ENCODE measurements around the gene MRPL27.
"Not testable (repeated sequence)": the region's sequence is repeated elsewhere in the genome, so short reads cannot be mapped to it uniquely, and the experiment has no call there.

MRPL27 gene

DNA sequence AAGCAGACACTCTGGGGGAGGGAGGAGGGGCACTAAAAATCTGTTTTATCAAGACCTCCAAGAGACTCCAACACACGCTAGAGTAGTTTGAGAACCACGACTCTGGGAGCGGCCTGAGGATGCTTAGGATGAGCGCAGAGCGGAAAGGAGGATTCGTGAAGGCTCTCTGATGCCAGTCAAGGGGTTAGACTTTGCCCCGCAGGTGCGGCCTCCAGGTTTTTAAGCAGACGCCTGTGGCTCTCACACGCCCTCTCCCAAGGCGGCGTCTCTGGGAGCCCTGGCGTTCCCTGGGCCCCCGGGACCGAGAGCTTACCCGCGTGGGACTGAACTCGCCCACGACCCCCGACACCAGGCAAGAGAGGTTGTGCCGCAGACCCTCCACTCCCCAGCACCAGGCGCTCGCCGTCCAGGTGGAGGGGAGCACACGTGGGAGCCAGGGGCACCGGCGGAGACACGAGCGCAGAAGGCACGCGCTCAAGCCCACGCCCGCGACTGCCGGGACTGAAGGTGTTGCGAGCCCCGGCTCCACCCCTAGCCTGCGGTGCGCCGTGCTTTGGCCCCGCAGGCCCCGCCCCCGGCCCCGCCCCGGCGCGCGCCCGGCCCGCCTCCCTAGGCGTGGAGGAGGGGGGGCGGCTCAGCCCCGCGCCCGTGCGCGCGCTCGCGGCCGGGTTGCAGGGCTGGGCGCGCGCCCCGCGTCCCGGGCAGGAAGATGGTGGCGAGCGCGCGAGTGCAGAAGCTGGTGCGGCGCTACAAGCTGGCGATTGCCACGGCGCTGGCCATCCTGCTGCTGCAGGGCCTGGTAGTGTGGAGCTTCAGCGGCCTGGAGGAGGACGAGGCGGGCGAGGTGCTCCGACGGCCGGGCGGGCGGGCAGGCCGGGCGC lies 27.3 kb downstream of the MRPL27 start, which contains the start of gene XYLT2:
TSS of gene XYLT2 (plus strand) at position 695 of the 881 bp plus-strand sequence. CDS start at position 710, 15 bp downstream.
- peak; percentile 85 for DNase-seq (ENCODE audit: low read depth)

DNA sequence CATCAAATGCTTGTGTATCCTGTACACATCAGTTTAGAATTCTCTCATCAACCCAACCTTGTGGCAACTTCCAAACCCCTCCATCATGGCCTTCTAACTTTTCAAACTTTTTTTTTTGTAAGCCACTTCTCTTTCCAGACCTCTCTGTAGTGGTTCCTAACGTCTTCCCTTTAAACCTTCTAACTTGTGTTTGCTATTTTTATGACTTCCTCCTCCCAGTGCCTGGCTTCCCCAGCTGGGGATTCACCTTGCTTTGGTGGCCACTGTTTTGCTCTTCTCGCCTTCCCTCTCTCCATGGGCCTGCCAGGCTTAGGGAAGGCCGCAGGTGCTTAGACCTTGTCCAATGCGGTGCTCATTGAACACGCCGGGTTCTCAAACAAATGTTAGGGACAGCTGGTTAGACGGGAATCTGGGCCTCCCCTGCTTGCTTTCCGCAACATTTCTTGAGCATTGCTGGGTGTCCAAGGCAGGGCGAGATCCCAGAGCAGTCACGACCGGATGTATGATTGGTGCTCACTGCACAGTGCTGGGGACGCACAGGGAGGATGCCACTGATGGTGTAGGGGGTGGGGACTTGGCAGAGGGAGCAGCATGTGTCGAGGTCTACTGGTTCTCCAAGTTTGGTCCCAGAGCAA lies 28.1 kb downstream of the MRPL27 start:
- DNase-seq (ENCODE audit: low read depth): no peak

DNA sequence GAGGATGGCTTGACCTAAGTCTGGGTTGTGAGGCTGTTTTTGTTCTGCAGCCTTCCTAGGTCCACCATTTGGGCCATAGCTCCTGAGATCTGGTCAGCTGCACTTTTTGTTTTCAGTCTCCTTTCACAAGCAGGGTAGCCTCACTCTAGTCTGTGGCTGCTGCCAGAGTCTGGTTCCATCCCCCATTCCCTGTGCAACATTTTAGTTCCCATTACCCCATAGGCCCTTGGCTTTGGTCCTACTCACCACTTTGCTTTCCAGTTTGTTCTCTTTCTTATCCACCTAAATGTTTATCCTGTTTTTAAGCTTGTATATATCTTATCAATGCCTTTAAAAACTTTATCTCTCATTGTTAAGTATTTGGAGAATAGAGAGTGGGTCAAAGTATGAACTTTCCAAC lies 33.6 kb downstream of the MRPL27 start:
- no peak for DNase-seq (ENCODE audit: low read depth)

DNA sequence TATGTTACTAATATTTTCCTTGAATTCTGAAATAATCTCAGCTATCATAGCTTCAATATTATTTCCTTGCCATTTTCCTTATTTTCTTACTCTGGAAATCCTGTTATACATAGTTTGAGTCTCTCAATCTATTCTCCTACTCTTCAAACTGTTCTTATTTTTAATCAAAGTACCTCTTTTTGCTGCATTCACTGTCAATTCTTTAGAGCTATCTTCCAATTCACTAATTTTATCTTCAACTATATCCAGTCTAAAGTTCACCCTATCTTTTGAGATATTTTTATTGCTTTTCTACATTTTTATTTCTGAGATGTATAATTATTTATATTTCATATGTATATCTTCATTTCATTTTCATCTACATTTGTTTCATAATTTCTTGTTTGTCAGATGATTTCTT lies 34.3 kb downstream of the MRPL27 start:
- DNase-seq (ENCODE audit: low read depth): no peak

DNA sequence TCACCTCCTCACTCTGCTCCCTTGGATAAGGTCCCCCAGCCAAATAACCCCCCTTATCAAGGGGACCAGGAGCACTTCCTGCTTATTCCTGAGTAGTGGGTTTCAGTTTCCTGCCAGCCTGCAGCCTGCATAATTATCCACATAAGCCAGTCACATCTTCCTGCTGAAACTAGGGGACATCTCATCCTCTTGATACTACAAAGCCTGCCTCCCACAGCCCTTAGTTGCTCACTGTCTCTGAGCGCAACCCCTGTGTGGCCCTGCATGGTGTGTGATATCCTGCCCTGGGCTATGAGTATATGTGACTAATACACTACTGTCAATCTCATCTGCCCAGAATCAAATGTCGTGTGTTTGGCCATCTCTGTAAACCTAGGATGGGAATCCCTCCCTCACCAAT lies 35.0 kb downstream of the MRPL27 start:
- no peak for DNase-seq (ENCODE audit: low read depth)

DNA sequence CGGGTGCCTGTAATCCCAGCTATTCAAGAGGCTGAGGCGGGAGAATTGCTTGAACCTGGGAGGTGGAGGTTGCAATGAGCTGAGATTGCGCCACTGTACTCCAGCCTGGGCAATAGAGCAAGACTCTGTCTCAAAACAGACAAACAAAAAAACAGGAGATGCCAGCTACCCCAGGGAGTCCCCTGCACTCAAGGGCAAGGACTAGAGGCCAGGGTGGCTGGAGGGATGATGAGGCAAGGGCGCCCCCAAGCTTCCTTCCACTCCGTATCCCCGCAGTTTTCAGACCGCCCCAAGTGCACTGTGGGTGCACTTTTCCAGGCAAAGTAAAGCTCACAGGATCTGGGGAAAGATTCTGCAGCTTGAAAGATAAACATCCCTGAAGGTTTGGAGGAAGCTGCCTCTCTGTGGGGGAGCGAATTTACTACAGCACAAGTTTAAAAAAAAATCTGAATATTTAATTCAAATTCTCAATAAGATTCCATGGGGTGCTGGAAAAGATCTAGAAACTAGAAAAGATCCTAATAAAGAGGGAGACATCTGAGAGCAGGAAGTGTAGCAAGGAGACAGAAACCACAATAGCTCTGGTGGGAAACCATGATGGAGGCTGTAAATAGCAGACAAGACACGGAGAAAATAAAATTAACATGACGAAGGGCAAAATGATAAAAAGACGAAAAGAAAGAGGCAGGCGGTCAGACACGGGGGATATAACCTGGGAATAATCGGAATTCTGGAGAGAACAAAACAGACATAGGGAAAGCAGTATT lies 39.5 kb downstream of the MRPL27 start:
- not testable (repeated sequence) for DNase-seq (ENCODE audit: low read depth)

DNA sequence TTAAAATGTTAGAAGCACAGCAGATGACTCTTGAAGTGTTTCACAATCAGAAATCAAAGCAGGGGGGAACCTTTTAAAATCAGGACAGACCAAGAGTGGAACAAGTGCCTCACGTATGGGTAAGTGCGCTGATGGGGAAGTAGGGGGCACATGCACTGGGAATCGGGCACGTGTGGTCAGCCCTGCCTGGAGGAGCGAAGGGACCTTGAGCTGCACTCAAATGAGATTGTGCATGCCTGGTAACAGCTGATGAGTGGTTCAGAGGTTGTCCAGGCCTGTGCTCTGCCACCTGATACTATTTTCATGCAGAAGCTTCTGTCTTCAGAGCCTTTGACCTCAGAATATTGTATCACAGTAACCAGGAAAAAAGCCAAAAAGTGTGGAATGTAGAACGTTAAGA lies 40.8 kb downstream of the MRPL27 start:
- DNase-seq (ENCODE audit: low read depth): no peak

DNA sequence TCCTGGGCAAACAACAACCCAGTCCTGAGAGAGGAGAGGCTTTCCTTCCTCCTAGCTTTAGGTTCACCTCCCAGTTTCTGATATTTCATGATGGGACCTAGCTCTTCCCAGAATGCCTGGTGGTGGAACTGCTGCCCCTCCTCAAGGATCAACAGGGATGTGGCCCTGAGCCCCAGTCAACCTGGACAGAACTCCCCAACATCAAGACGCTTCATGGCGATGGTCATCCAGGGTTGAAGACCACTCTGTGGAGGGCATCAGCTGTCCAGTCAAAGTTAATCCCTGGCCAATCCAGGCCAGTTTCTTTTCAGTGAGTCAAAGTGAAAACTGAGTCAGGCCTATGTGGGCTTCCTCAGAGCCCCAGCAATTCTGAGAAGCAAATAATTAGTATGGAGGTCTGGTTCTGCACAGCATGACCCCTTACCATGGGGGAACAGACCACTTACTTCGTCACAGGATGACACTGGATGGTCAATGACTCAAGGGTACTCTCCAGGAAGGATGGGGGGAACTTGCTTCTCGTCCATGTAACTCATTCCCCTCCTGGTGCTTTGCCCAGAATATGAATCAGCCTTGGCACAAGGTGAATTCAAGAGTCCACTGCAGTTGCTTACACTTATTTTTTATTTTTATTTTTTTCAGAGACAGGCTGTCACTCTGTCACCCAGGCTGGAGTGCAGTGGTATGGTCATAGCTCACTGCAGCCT lies 41.7 kb downstream of the MRPL27 start:
- DNase-seq (ENCODE audit: low read depth): no peak

DNA sequence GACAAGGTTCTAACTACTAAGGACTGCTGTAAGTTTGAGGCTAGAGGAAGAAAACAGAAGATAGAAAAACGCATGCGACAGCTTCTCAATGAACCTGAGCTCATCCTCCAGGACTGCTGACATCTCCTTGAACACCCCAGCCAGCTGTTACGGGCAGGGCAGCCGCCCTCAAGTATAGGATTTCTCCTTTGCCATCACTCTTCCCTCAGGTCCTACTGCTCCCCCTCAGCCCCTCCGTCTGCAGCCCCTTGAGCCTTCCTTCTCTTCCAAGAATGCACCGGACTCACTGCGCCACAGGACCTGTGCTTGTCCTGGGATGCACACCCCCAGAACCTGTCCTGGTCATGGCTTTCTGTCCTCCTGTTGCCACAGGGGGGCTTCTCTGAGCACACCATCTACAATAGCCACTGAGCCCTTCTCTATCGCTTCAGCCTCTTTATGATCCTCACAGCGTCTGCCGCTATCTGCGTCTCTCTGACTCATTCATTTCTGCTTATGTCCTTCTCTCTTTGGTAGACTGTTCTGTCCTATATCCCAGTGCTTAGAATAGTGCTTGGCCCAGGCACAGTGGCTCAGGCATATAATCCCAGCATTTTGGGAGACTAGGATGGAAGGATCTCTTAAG lies 42.7 kb downstream of the MRPL27 start:
- no peak for DNase-seq (ENCODE audit: low read depth)

DNA sequence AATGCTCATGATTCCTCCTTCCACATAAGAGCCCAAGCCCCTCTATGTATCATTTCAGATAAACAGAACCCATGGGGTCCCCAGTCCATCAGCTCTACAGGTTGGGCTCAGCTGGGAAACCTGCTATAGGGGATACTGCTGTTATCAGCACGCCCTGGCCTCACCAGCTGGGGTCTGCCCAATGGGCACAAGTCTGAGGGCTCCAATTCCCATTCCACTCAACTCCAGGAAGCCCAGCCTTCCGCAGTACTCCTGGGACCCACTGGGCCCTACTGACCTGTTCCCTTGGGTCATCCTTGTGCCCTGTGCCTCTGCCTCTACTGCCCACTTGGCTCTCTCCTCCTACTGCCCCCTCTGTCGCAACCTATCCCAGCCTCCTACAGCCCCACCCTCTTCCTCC lies 43.3 kb downstream of the MRPL27 start:
- DNase-seq (ENCODE audit: low read depth): no peak

DNA sequence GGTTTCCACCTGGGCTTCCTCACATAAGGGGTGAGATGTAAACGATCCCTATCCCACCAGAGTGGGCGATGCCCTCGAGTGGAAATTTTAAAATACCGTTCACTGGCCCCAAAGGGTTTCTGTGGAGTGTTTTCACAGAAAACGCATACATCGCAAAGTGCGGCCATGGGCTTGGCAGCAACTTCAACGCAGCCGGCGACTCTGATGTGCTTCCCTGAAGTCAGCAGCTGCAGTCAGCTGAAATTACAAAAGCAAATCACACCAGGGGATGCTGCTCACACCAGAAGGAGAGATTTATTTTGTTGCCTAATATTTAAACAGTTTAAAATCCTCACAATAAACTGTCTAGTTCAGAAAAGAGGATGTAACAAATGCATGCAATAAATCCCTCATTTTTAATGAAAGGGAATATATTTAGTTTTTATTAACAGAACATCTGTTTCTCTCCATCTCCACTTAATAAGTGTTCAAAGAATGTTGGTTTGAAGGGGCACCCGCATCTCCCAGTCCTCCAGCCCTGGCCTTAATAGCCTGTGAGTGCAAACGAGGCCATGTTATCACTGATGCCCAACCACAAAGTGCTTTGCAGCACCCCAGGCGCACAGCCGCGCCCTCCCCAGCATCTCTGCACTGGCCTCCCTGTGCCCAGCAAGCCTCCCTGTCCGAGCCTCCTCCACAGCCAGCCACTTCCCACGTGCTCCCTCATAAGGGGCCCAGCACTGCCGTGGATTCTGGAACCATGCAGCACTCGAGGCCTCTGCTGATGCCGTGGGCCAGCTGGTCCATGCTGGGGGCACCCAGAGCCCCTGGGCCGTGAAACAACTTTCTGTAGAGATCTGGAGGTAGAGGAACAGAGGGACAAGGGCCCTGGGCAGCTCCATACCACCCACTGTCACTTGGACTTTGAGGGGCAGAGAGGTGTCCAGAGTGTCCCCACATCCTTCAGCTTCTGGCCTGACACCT lies 44.3 kb downstream of the MRPL27 start:
- DNase-seq (ENCODE audit: low read depth): no peak

DNA sequence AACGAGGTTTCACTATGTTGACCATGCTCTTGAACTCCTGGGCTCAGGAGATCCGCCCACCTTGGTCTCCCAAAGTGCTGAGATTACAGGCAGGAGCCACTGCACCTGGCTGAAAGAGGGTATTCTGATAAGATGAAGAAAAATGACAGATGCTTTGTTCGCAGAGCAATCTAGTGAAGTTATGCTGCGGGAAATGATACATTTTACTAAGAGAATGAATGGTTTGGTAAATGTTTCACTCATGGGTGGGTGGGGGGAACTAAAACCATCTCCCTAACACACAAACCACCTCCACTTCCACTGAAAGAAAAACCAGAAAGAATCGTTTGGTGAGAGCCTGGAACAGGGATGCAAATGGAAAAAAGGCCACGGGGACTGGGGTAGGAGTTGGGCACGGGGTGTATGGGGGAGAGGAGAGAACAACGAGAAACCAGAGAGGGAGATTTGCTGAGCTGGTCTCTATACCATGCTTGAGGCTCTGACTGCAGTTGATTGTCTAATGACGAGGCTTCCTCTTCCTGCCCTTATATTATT lies 46.1 kb downstream of the MRPL27 start:
- no peak for DNase-seq (ENCODE audit: low read depth)

DNA sequence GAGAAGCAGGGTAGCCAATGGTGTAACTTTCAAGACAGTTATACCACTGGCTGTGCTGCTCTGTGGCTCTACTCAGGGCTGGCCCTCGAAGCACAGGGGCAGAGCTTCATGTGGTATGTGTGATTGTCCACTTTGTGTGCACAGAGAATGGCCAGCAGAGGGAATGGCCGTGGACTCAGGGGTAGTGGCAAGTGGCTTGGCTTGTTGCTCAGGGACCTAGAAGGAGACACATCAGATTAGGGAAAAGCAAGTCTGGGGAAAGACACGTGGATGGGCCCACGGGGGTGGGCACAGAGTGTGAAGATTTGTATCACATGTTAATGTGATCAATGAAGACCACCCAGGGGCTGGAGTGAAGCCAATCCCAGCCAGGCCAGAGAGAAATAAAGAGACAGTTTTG lies 47.1 kb downstream of the MRPL27 start:
- no peak for DNase-seq (ENCODE audit: low read depth)

DNA sequence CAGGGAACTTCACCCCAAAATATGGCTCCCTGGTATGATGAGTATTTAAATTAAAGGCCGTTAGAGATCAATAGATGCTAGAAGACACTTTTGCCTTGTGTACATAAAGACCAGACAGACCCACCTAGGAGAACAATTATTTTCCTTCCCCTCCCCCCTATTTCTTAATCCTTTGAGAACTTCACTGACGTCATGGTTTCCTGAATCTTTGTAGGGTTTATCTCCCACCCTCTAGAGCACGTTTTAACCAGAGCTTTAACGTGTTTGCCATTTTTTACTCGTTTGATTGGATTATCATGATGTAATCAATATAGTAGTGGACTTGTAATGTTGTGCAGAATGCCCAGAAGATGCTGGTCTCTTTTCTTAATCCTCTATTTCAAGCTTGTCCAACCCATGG lies 49.9 kb downstream of the MRPL27 start:
- no peak for DNase-seq (ENCODE audit: low read depth)

DNA sequence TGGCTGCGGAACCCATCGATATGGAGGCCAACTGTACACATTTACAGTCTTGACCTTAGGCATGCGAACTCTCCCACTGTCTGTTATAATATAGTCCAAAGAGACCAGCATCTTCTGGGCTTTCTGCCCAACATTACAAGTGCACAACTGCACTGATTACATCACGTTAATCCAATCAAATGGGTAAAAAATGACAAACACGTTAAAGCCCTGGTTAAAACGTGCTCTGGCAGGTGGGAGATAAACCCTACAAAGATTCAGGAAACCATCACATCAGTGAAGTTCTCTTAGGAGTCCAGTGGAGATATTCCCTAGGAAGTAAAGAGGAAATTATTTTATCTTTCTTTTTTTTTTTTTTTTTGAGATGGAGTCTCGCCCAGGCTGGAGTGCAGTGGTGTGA lies 50.7 kb downstream of the MRPL27 start:
- DNase-seq (ENCODE audit: low read depth): no peak

DNA sequence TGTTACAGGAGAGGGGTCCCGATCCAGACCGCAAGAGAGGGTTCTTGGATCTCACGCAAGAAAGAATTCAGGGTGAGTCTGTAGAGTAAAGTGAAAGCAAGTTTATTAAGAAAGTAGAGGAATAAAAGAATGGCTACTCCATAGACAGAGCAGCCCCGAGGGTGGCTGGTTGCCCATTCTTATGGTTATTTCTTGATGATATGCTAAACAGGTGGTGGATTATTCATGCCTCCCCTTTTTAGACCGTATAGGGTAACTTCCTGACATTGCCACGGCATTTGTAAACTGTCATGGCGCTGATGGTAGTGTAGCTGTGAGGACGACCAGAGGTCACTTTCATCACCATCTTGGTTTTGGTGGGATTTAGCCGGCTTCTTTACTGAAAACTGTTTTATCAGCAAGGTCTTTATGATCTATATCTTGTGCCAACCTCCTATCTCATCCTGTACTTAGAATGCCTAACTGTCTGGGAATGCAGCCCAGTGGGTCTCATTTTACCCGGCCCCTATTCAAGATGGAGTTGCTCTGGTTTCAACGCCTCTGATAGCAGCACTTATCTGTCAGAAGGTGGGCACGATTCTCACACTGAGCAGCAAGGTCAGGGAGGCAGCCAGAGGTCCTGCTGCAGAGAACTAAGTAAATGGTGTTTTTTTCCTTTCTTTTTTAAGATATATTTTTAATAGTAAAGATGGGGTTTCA lies 53.5 kb downstream of the MRPL27 start:
- DNase-seq (ENCODE audit: low read depth): no peak

DNA sequence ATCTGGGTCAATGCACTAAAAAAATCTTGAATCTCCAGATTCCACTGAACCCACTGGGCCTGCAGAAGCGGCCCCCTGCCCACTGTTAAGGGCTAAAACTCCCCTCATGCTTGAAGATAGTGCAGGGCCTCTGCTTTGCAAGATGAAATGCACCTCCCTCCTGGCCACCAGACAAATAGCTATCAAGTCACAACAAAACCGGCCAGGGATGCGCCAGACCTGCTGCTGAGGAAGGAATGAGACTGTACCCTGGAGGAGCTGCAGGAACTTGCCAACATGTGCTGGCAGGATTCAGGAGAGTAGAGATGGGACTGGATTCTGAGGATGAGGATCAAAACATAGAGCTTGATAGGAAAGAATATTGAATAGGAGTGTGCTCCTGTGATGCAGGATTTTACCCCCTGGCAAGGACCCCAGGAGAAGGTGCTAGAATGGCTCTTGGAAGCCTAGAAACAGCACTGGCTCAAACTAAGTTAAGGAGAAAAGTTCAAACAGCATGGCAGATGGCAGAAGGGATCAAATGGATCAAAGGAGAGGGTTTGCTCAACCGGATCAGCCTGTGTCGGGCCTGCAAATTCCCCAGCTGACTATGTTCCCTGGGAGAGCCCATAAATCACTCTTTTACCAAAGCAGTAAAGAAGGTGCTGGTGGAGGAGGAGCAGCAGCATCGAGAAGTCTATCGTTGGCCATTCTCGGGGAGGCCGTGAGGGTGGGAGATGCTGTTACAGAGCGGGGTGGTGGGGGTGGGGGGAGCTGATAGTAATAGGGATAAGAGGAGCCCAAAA lies 54.3 kb downstream of the MRPL27 start:
- DNase-seq (ENCODE audit: low read depth): no peak

Measured in T-helper 22 cell (primary cell).